H1 (cell line): ENCODE measurements around the gene LIF. TPM values are rescaled to one million over a fixed set of nuclear protein-coding genes. Genes with fewer than 3 reads are reported as not detected.
A peak's percentile ranks its signal among the peaks of the same experiment; 100 is the strongest.

Source experiments
- CTCF ChIA-PET: fragments of 300-600 bp; sonication (Branson Sonifier 250); formaldehyde crosslinking; loops from one replicate; lab custom pipeline; 2021; ENCODE audit not compliant: partially characterized antibody; lab: Charles Lee
- POLR2A ChIA-PET: fragments of 300-600 bp; sonication (Branson Sonifier 250); formaldehyde crosslinking; loops from one replicate; lab custom pipeline; 2021; ENCODE audit warnings: inconsistent platforms; ENCODE audit not compliant: partially characterized antibody; lab: Charles Lee
- DNase-seq, 2 experiments: peaks; one replicate each; pipeline versions ENCODE4 v3.0.0 to v3.0.0-alpha.2; 2010 to 2022; ENCODE audit warnings: low spot score in 2 of 2, low read depth in 1 of 2, mixed read lengths in 1 of 2
- FAIRE-seq: peaks from 2 replicates; lab custom pipeline; 2011; peaks lifted over from hg19 to GRCh38; lab: Jason Lieb, UNC
- H2AFZ ChIP-seq: 2 replicates; pipeline ENCODE4 v1.8.1; 2012; ENCODE audit warnings: low read length, inconsistent platforms
- H2AK5ac ChIP-seq: 2 replicates; pipeline ENCODE4 v1.6.1; 2013; ENCODE audit warnings: low read depth, low read length
- H2BK120ac ChIP-seq: replicated peaks from 2 replicates; pipeline ENCODE3; 2013; ENCODE audit warnings: low read depth, low read length, inconsistent platforms
- H2BK12ac ChIP-seq: 2 replicates; pipeline ENCODE4 v1.6.1; 2013; ENCODE audit warnings: low read depth, low read length
- H2BK15ac ChIP-seq: 2 replicates; pipeline ENCODE4 v1.6.1; 2013; ENCODE audit warnings: low read length
- H2BK20ac ChIP-seq: 2 replicates; pipeline ENCODE4 v1.6.1; 2013; ENCODE audit warnings: low read length
- H2BK5ac ChIP-seq: 2 replicates; pipeline ENCODE4 v1.6.1; 2013; ENCODE audit warnings: low read depth, low read length
- H3K14ac ChIP-seq: 2 replicates; pipeline ENCODE4 v1.6.1; 2013; ENCODE audit warnings: inconsistent platforms; ENCODE audit not compliant: insufficient read length
- H3K18ac ChIP-seq: 2 replicates; pipeline ENCODE4 v1.6.1; 2013; ENCODE audit warnings: low read length; ENCODE audit errors: extremely low read depth
- H3K23ac ChIP-seq: 2 replicates; pipeline ENCODE4 v1.6.1; 2013; ENCODE audit warnings: inconsistent platforms; ENCODE audit not compliant: insufficient read length
- H3K23me2 ChIP-seq: 2 replicates; pipeline ENCODE4 v1.6.1; 2013; ENCODE audit warnings: low read depth, low read length
- H3K27ac ChIP-seq: 2 replicates; pipeline ENCODE4 v1.6.1; 2011; ENCODE audit warnings: low read depth, low read length, inconsistent platforms
- H3K27me3 ChIP-seq, 4 experiments: replicated peaks in 1 of 4; 1 replicate in 1 of 4; 2 replicates in 3 of 4; pipeline versions ENCODE4 v1.6.1 to v1.8.1; 2011 to 2013; ENCODE audit warnings: low read length in 3 of 4, mild to moderate bottlenecking in 3 of 4, inconsistent platforms in 2 of 4, mixed read lengths in 2 of 4, moderate library complexity in 1 of 4; ENCODE audit not compliant: control insufficient read depth in 3 of 4, insufficient read depth in 3 of 4; ENCODE audit errors: extremely low read depth in 1 of 4
- H3K36me3 ChIP-seq, 4 experiments: 2 replicates each; pipeline versions ENCODE4 v1.6.1 to v1.8.1; 2011 to 2013; ENCODE audit warnings: mild to moderate bottlenecking in 4 of 4, low read length in 3 of 4, moderate library complexity in 2 of 4, control low read depth in 1 of 4, inconsistent platforms in 1 of 4; ENCODE audit not compliant: insufficient read depth in 4 of 4, control insufficient read depth in 2 of 4
- H3K4ac ChIP-seq: replicated peaks from 2 replicates; pipeline ENCODE3; 2013; ENCODE audit warnings: low read length, low read depth, mixed read lengths, inconsistent platforms; ENCODE audit not compliant: insufficient read length
- H3K4me1 ChIP-seq, 4 experiments: replicated peaks in 1 of 4; 1 replicate in 1 of 4; 2 replicates in 3 of 4; pipeline versions ENCODE4 v1.6.1 to v1.8.1; 2011 to 2013; ENCODE audit warnings: low read length in 3 of 4, inconsistent platforms in 2 of 4, mixed read lengths in 1 of 4; ENCODE audit not compliant: insufficient read depth in 4 of 4, control insufficient read depth in 3 of 4
- H3K4me2 ChIP-seq, 2 experiments: 2 replicates each; pipeline versions ENCODE4 v1.6.1 to v1.8.1; 2011 to 2013; ENCODE audit warnings: low read depth in 2 of 2, low read length in 2 of 2, control low read depth in 1 of 2, inconsistent platforms in 1 of 2, mild to moderate bottlenecking in 1 of 2; ENCODE audit not compliant: insufficient read depth in 1 of 2
- H3K4me3 ChIP-seq, 4 experiments: fragments of 200-600, 300-600 bp in 1 of 4; sonication (generic), shearing (Covaris generic), sonication (Bioruptor Twin) in 1 of 4; 2 replicates each; pipeline versions ENCODE4 v1.5.1 to v1.8.1; 2011 to 2016; ENCODE audit warnings: low read length in 4 of 4, low read depth in 3 of 4, control low read depth in 2 of 4, inconsistent platforms in 2 of 4, mild to moderate bottlenecking in 2 of 4, mixed read lengths in 1 of 4, moderate library complexity in 1 of 4; ENCODE audit not compliant: insufficient read depth in 2 of 4; ENCODE audit errors: extremely low read depth in 1 of 4
- H3K56ac ChIP-seq: replicated peaks from 2 replicates; pipeline ENCODE3; 2013; ENCODE audit warnings: low read depth, mild to moderate bottlenecking, mixed read lengths, low read length, inconsistent platforms; ENCODE audit not compliant: insufficient read length
- H3K79me1 ChIP-seq: 2 replicates; pipeline ENCODE4 v1.6.1; 2013; ENCODE audit warnings: low read depth, low read length, control low read depth
- H3K79me2 ChIP-seq, 2 experiments: 2 replicates each; pipeline versions ENCODE4 v1.6.1 to v1.8.1; 2012 to 2013; ENCODE audit warnings: low read length in 2 of 2, mild to moderate bottlenecking in 2 of 2, inconsistent platforms in 1 of 2; ENCODE audit not compliant: insufficient read depth in 2 of 2, control insufficient read depth in 1 of 2
- H3K9ac ChIP-seq, 4 experiments: replicated peaks in 1 of 4; 1 replicate in 1 of 4; 2 replicates in 3 of 4; pipeline versions ENCODE4 v1.6.1 to v1.8.1; 2011 to 2013; ENCODE audit warnings: low read depth in 3 of 4, low read length in 3 of 4, control low read depth in 2 of 4, mild to moderate bottlenecking in 2 of 4, moderate library complexity in 2 of 4, inconsistent platforms in 1 of 4; ENCODE audit errors: extremely low read depth in 1 of 4
- H3K9me3 ChIP-seq, 2 experiments: 2 replicates each; pipeline versions ENCODE4 v1.6.1 to v1.8.1; 2012 to 2013; ENCODE audit warnings: mild to moderate bottlenecking in 2 of 2, moderate library complexity in 2 of 2, control low read depth in 1 of 2, inconsistent platforms in 1 of 2, low read depth in 1 of 2, low read length in 1 of 2, mixed read lengths in 1 of 2; ENCODE audit not compliant: insufficient read depth in 2 of 2
- H4K20me1 ChIP-seq, 2 experiments: replicated peaks in 1 of 2; 2 replicates each; pipeline versions ENCODE3 to v1.8.1; 2011 to 2013; ENCODE audit warnings: inconsistent platforms in 2 of 2, low read length in 2 of 2, mild to moderate bottlenecking in 1 of 2; ENCODE audit not compliant: insufficient read depth in 2 of 2, control insufficient read depth in 1 of 2
- H4K5ac ChIP-seq: 2 replicates; pipeline ENCODE4 v1.6.1; 2013; ENCODE audit warnings: low read length, low read depth, mixed read lengths, inconsistent platforms; ENCODE audit not compliant: insufficient read length
- H4K8ac ChIP-seq: 2 replicates; pipeline ENCODE4 v1.8.0; 2013; ENCODE audit warnings: mild to moderate bottlenecking, moderate library complexity, low read length, inconsistent platforms; ENCODE audit not compliant: insufficient read depth; ENCODE audit errors: extremely low read depth
- H4K91ac ChIP-seq: replicated peaks from 2 replicates; pipeline ENCODE3; 2013; ENCODE audit warnings: low read length, mixed read lengths, inconsistent platforms; ENCODE audit not compliant: insufficient read length
- ATF3 ChIP-seq: IDR thresholded peaks from 2 replicates; pipeline ENCODE4 v1.6.1; 2011; ENCODE audit warnings: low read depth, mild to moderate bottlenecking, low read length; ENCODE audit not compliant: insufficient read depth
- CEBPB ChIP-seq: IDR thresholded peaks from 2 replicates; pipeline ENCODE4 v1.6.1; 2012; ENCODE audit warnings: low read depth, low read length
- HDAC6 ChIP-seq: IDR thresholded peaks from one replicate; pipeline ENCODE4 v1.7.1; 2012; ENCODE audit warnings: low read depth, mild to moderate bottlenecking, inconsistent platforms, low read length, moderate library complexity
- PHF8 ChIP-seq: fragments of 200-600 bp; sonication (generic); conservative IDR thresholded peaks from 2 replicates; pipeline ENCODE4 v1.7.1; 2012; ENCODE audit warnings: low read depth, mild to moderate bottlenecking, inconsistent platforms, low read length, moderate library complexity
- WGBS, 2 experiments: shearing (Covaris generic) in 1 of 2; methylation state at CpG; one replicate each; pipeline versions ENCODE4 v1.1.6 to v1.1.7; 2013 to 2015; ENCODE audit warnings: low lambda C conversion rate in 2 of 2, mixed read lengths in 2 of 2, inconsistent platforms in 1 of 2, low coverage in 1 of 2, missing lambda C conversion rate in 1 of 2; ENCODE audit not compliant: insufficient replicate concordance in 2 of 2, insufficient coverage in 1 of 2, insufficient read length in 1 of 2; ENCODE audit errors: extremely low coverage in 1 of 2, missing lambda C conversion rate in 1 of 2; 5-methylcytosine and 5-hydroxymethylcytosine counted together
- polyA plus RNA-seq, 7 experiments: library from polyadenylated mRNA; depleted of rRNA in 3 of 7; stranded (reverse) in 5 of 7; unstranded in 2 of 7; fragments of >200 nt in 5 of 7; fragments of 200-250 nt in 2 of 7; gene quantifications; 1 replicate in 5 of 7; 2 replicates in 1 of 7; 4 replicates in 1 of 7; pipeline versions ENCODE4 v1.2.1 to v1.2.3, GENCODE V29; 2011 to 2013; ENCODE audit warnings: missing spikeins in 2 of 7, mixed read lengths in 2 of 7
- total RNA-seq: library from RNA; stranded (reverse); fragmentation: NEBNext Ultra II Directional; extraction: Animal tissue kit (Norgen Biotek cat#: 25700); gene quantifications from 2 replicates; pipeline ENCODE4 v1.2.1, GENCODE V29; 2021

LIF gene
- total and polyA plus RNA-seq, 2 of the 8 experiments (the other 6 are each of a cell fraction or from before 2014, with no cell fraction given): 3.3 to 3.5 TPM

- Histone ChIP-seq H3K56ac (no peak overlapping the region), H3K9ac (no peak overlapping the region), H3K9me3 (no peaks in the 10 kb centered on the region), H3K79me2 (no peaks in the 10 kb centered on the region), H3K4me3 (no peak overlapping the region; a peak in 1 of 8 replicates), H3K4me2 (no peak overlapping the region), H3K4ac (no peak overlapping the region), H4K8ac (no peak overlapping the region), H2AFZ (no peak overlapping the region), H2BK5ac (peak overlapping the region; percentile 32; the same call in 1 of the 2 replicates), H3K36me3 (no peaks in the 10 kb centered on the region), H2BK12ac (no peak overlapping the region), H2BK15ac (peak overlapping the region; percentile 92; the same call in 1 of the 2 replicates), H2BK120ac (no peak overlapping the region), H2AK5ac (no peak overlapping the region), H3K4me1 (peaks cover 0 to 19% (median 14%) of the 10 kb centered on the region in 4 experiments; a peak in 6 of 7 replicates), H4K91ac (no peak overlapping the region), H3K14ac (no peak overlapping the region), H3K18ac (no peak overlapping the region), H4K5ac (no peak overlapping the region), H3K27me3 (no peaks in the 10 kb centered on the region), H3K23me2 (peaks cover 12% of the 10 kb centered on the region; the same call in 1 of the 2 replicates), H4K20me1 (peaks cover 0 to 4% of the 10 kb centered on the region in 2 experiments), H3K79me1 (no peaks in the 10 kb centered on the region), H3K23ac (no peak overlapping the region), H2BK20ac (no peak overlapping the region), H3K27ac (no peak overlapping the region)
- POLR2A ChIA-PET: interaction anchor here (0.9 to 3.8 kb wide), 4 partner anchors 8 to 133 kb away, joined by 3 to 11 read pairs (median 3); partner anchors contain the start of genes CCDC157 and SF3A1
- no peak for FAIRE-seq
- no peak for DNase-seq
- WGBS, 2 experiments: 85% methylated on average over 12 of the region's 13 CpGs; no CpG with 5 or more reads in 1 of the 2 experiments
- TF ChIP-seq HDAC6 (no peak), CEBPB (no peak), PHF8 (no peak), ATF3 (no peak)
- CTCF ChIA-PET: interaction anchor here (0.6 to 9.1 kb wide), 6 partner anchors 11 to 502 kb away, joined by 3 to 203 read pairs (median 16); partner anchors contain the start of gene TBC1D10A
Observed at GRCh38 chr22:30291058-30291892, 44.7 kb upstream of the LIF start.
